Gastroesophageal sphincter (tissue), 3 donors: ENCODE data around the gene GRK3.
"Not testable (repeated sequence)": the region's sequence is repeated elsewhere in the genome, so short reads cannot be mapped to it uniquely, and the experiment has no call there.

Experiments used
- CTCF ChIP-seq, 4 experiments: fragments of 200-600 bp in 2 of 4; fragments of 450-650 bp in 2 of 4; sonication (generic) in 1 of 4; IDR thresholded peaks; one replicate each; pipeline ENCODE4 v1.5.1; 2017 to 2019; ENCODE audit warnings: antibody characterized with exemption in 4 of 4, mild to moderate bottlenecking in 2 of 4, moderate library complexity in 2 of 4
- EP300 ChIP-seq: sonication (generic); formaldehyde crosslinking; IDR thresholded peaks from one replicate; pipeline ENCODE4 v1.6.1; 2017; ENCODE audit warnings: antibody characterized with exemption, mild to moderate bottlenecking
- POLR2A ChIP-seq, 2 donors: fragments of 450-650 bp; IDR thresholded peaks; one replicate each; pipeline ENCODE4 v1.6.1; 2017; ENCODE audit warnings: antibody characterized with exemption in 2 of 2, mild to moderate bottlenecking in 2 of 2, moderate library complexity in 1 of 2
- POLR2AphosphoS5 ChIP-seq: sonication (generic); formaldehyde crosslinking; IDR thresholded peaks from one replicate; pipeline ENCODE4 v1.6.1; 2017; ENCODE audit warnings: antibody characterized with exemption

GRCh38 chr22:25531677-25532076 is 32.8 kb upstream of the GRK3 start:
- not testable (repeated sequence) for TF ChIP-seq CTCF (IDR thresholded peaks at IDR 0.05); POLR2A (IDR thresholded peaks at IDR 0.05); POLR2AphosphoS5; EP300
